GM21515 (cell line): ENCODE data around the gene GRIN3A.
A peak's percentile ranks its signal among the peaks of the same experiment; 100 is the strongest.
"Not testable (repeated sequence)": the region's sequence is repeated elsewhere in the genome, so short reads cannot be mapped to it uniquely, and the experiment has no call there.

Source experiments
- ATAC-seq: cut with Tn5 transposase; IDR thresholded peaks from one replicate; pipeline ENCODE4 v1.9.1; 2021; ENCODE audit not compliant: unreplicated experiment

Gene GRIN3A

DNA sequence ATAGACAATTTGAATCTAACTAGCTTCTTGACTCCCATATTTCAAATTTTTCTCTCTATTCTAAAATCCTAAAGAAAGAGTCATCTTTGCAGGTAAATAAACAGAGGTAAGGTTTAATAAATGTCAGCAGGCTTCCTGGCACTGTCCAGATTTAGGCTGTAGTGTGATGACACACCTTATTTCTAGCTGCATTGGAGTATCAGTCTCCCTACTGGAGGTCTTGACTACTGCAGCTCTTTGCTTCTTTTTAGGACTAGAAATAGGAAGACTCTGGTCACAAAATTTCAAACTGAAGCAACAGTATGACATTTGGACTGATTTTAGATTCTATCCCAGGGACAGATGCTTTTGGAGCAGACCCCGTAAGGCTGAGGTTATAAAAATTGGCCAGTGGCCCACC, 103.0 kb downstream of the GRIN3A start:
- ATAC-seq = no peak

DNA sequence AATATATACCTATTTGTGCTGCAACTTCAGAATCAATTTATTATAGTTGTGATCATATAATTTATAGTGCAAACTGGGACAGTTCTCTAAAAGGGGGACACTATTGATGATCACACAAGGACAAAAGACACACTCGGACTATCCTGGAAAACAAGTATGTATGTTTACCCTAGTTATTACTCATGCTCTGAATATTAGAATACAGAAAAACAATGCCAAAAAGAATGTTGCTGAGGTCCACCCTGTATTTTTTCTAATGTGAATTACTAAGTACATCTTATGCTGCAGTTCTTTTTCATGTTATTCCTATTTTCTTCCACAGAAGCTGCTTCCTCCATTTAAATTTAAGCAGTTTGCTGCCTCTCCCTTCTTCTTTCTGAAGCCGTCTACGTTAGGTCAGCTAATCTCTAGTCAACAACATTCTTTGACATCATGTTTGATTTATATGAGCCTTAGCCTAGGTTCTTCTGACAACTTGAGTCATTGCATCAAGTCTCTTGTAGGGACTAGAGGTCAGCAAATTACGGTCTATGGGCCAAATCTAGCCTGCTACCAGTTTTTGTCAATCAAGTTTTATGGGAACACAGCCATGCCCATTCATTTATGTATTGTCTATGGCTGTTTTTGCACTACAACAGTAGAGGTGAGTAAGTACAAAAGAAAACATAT, 103.6 kb downstream of the GRIN3A start:
- ATAC-seq = no peak

DNA sequence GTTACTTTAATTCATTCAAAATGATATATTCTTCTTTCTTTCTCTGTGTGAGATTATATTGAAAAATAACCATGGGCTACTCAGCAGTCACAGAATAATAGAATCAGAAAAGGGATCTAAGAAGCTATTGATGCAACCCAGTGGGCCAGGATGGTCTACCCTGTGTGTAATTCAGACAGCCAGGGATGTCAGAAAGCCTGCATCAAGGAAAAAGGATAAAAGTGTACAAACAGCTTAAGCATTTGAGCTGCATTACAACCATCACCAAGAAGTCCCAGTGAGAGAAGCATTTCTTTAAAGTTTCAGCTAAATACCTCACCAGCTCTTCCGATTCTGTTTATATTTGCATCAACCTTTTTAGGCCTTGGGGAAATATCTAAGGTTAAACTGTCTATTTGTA, 105.8 kb downstream of the GRIN3A start:
- ATAC-seq = no peak

DNA sequence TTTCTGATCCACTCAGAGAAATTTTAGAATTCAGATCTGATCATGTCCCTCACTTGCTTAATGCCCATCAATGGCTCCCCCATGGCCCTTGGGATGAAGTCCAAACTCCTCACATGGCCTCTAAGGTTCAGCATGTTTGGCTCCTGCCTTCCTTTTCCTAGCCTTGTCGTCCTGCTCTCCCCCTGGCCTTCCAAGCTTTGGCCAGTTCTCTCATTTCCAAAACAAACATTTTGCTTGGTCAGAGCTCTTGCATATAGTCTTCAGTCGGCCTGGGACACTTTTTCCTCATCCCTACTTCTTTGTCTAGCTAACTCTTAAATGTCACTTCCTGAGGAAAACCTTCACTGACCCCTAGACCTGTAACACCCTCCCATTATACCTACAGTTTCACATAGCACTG, 106.6 kb downstream of the GRIN3A start:
- ATAC-seq = no peak

DNA sequence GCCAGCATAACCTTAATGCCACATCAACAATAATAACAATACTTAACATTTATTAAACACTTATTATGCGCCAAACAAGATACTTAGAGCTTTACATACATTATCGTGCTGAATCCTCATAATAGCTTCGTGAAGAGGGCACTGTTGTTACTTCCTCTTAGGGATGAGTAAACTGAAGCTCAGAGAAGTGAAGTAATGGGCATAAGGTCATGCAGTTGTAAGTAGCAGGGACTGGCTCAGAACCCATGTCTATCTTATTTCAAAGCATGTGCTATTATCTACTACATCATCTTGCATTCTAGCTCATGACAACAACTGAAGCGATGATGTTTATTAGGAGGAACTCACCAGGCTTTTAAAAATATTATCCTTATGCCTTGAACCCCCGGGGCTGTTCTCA, 108.8 kb downstream of the GRIN3A start:
- ATAC-seq = no peak

DNA sequence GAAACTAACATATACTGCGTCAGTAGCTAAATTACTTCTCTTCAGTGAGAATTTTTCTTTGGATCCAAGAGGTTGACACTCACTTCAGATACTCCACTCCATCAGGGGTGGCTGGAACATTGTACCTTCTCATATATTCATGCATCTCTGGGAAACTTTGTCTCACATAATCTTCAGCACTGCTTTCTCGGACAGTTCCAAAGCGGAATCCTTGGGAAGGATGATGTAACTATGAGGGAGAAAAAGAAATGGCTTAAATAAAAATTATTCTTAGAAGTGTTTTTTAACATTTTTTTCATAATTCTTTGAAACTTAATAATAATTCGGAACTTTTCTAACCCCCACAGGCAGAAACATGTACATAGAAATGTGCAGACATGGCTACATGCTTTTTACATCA, 110.3 kb downstream of the GRIN3A start:
- no peak for ATAC-seq

DNA sequence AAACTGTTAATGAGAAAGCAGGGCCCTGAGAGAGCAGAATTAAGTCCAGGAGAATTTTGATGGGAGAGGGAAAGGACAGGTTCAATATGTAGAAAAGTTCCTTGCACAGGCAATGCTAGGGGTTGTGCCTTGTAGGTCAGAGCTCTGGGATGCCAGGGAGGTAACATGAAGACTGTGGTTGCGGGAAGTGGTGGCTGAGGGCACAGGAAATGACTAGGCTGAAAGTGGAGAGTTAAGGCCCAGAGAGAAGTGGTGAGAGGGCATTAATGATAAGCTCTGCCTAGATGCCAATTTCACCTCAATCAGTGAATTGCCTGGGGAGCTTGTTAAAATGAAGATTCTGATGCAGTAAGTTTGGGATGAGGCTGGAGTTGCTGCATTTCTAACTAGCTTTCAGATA, 112.2 kb downstream of the GRIN3A start:
- ATAC-seq = no peak

DNA sequence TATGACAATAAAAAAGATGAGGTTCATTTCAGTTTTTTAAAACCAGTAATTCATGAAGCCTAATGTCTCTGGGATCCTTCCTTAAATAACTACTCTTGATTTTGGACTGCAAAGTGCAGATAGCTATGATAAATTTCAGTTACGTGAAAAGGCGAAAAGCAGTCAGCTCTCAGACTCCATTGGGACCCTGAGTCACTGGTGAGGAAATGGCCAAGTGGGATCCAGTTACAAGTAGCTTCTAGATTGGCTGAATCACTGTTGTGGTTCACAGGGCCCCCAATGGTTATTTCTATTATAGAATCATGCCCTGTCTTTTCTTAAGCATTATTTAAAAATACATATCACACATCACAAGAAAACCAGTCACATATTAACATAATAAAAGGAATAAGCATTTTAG, 112.6 kb downstream of the GRIN3A start:
- ATAC-seq = no peak

DNA sequence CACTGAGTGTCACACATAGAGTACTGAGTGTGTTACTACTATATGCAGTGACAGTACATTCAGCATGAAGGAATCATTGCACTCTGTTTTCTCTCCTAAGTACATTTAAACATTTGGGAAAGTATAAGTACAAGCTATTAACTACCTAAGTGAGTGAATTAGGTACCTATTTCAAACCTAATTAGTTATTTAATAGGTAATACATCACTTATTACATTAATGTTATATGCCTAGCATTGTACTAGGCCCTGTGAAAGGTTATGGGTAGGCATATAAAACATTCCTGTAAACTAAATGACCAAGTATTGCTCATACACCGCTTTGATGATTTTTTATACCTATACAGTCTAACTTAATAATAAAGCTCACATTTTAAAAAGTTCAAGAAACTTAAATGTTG, 118.0 kb downstream of the GRIN3A start:
- no peak for ATAC-seq

DNA sequence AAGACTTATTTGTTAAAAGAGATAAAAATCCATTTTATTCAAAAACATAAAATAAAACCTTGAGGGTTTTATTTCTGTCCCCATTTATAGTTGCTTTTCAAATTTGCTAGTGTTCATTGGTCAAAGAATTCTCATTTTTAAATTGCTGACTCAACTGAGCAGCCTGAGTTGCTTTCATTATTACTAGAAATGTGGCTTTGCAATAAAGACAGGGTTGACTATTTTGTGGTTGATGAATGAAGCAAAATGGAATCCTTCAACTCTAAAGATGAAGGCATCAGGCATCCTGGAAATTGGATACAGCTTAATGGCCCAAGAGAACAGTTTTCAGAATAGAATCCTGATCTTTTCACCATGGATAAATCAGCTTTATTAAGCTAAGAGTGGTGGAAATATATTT, 119.7 kb downstream of the GRIN3A start:
- no peak for ATAC-seq

DNA sequence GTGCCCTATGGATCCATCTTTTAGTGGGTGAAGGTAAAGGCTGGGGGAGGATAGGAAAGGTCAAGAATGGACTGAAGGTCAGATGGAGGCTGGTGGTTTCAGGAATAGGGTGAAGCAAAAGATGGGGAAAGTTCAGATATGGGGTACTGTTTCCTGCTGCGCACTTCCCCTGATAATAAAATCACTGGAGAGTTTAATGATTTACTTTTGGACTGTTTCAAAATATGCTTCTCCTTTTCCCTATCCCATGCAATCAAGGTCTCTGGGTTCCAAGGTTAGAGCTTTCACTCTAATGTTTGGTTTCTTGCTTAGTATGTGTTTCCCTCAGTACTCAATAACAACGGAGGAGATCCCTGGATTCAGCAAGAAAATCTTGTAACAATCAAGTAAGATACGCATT, 132.9 kb downstream of the GRIN3A start:
- no peak for ATAC-seq

DNA sequence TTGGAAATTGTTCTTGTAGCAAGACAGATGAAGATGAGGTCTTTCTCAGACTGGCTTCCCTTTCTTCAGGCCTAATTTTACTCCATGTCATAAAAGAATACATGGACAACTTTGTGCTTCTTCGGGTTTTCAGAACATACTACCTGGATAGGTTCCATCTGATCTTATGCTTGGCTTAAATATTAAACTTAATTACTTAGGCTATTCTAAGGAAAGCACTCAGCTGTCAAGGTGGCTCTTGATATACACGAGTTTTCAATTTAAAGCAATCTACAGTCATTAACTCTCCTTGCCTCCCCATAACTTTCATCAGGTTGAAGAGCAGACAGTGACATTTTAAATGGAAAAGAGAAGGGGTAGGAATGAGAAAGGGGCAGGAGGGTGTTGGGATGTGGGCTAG, 134.2 kb downstream of the GRIN3A start:
- no peak for ATAC-seq

DNA sequence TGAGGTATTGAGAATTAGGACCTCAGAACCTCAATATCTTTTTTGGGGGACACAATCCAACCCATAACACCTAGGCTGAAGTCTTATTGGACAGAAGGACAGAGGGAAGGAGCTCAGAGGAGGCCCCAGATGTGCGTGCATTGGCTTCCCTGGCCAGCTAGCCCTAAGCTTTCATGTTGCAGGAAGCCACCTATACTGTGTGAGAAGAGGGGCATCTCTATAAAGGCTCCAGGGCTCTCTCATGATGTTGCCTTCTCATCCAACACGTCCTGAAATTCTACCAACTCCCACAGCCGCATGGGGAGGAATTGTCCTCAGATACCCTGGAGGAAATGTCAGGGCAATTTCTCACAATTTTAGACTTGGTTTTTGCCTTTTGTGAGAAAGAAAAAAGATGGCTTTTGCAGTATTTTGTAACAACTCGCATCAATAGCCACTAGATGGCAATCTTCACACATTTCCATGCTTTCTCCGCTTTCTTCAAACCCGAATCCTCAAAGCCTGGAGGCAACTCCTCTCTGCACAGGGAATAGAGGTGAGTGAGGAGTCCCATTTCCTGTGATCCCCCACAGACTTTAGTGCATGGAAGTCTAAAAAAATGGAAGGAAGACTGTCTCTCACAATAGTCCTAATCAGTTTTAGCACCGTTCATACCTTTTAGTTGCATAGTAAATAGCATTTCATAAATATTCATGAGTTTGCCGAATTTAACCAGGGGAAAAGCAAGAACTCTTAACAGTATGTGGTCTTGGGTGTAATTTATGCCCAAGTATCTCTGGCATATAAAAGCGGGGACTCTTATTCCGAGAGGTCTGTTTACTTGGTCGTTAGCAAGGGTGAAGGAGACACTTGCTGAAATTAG, 136.3 kb downstream of the GRIN3A start:
- peak; percentile 50 for ATAC-seq

DNA sequence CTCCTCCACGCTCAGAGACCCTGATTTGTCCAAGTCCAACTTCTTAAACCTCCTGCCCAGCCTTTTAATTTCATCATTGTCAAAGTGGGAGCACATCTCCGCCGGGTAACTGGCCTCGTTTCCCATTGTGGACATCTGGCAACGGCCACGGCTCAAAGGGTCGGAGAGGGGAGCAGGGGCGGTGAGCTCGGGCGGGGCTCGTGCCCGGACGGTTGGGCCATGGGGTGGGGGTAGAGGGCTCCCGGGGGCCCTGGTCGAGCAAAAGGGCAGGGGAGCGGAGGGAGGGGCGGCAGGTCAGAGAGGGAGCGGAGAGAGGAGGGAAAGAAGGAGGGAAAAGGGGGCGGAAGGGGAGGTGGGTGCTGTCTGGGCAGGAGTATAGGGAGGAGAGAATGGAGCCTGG, 143.7 kb downstream of the GRIN3A start, which contains the start of gene PPP3R2:
Gene PPP3R2 (minus strand): TSS at position 174 of the 400 bp plus-strand sequence. CDS start 48 bp downstream, at position 126.
- no peak for ATAC-seq

DNA sequence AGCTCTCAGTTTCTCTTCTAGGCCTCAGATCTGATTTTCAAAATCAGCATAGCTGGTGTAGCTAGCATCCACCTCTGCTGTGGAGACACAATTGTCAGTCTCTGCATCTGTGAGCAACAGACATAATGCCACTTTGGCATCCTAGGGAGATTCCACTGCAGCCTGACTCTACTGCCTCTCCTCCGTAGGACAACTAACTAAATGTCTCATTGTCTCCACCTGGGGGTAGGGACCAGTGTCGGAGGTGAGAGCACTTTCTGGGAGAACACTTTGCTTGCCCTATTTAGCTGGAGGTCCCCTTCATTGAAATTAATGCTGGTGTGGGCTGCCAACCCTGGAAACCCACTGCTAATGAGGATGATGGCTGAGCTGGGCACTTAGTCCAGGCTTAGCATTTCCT, 145.1 kb downstream of the GRIN3A start:
- no peak for ATAC-seq

DNA sequence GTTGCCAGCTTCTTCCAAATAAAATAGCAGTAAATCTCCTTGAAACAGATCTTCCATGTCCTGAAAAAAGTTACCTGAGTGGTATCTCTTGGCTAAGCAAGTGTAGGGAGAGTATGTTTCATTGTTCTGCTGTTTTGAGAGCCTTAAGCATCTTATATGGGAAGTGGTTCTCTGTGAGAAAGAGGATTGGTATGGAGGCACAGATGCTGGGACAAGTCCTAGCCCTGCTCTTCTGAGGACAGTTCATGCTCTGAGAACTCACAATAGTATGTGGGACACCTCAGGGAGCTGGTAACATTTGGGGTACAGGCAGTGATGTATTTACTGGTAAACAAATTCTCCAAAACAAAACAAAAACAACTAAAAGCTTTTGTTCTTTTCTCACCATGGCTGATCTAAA, 145.7 kb downstream of the GRIN3A start:
- ATAC-seq = no peak

DNA sequence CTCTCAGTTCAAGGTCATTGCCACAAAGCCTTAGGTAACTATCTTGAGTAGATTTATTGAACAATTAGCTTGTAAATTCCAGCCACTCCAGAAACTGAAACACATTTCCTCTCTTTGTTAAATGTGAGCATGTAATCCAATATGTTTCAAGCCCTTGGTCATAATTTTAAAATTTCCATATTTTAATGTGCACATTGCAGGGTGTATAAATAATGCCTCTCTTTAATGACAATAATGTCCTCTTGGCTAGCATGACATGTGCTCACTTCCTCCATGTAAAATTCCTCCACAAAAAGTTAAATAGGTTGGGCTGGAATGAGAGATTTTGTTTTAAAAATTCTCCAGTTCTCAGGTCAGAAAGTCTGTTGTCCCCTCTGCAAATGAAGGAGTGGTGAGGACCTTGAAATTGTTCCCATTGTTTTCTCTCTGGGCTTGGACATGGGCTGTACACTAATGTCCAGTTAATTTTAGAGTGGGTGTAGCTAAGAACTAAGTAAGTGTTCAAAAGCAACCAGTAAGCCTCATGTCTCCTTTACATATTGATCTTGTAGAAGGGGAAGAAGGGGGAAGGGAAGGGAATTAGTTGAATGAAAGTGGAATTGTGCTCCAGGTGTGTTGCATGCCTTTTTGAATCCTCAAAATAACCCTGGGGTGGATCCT, 146.5 kb downstream of the GRIN3A start:
- no peak for ATAC-seq

DNA sequence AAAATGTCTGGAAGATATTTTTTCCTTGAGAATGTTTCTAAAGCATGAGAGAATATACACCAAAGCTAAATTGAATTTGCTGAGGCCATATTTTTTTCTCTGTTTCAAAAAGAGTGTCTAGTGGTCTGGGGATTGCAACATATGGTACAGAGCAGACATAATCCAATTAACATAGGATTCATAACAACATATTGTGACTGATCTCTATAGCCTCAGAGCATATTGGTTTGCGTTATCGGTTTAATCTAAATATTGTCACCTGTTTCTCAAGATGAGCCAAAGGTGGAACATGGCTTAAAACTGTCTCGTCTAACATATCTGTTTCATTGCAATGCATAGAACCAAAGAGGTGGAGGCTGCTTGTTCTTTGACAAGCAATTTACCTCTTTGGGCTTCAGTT, 147.5 kb downstream of the GRIN3A start:
- ATAC-seq = no peak

DNA sequence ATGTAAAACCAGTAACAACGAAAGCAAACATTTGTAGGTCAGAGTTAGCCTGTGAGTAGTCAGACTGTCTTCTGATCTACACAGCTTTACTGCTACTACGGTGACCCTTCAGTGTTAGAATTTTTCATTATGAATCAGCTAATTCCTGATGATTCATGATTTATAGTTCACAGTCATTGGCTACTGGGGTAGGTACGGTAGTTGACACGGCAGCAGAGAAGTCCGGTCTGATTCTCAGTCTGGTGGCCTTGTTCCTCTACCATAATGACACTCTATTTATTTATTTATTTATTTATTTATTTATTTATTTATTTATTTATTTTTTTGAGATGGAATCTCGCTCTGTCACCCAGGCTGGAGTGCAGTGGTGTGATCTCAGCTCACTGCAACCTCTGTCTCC, 148.4 kb downstream of the GRIN3A start:
- ATAC-seq = not testable (repeated sequence)

DNA sequence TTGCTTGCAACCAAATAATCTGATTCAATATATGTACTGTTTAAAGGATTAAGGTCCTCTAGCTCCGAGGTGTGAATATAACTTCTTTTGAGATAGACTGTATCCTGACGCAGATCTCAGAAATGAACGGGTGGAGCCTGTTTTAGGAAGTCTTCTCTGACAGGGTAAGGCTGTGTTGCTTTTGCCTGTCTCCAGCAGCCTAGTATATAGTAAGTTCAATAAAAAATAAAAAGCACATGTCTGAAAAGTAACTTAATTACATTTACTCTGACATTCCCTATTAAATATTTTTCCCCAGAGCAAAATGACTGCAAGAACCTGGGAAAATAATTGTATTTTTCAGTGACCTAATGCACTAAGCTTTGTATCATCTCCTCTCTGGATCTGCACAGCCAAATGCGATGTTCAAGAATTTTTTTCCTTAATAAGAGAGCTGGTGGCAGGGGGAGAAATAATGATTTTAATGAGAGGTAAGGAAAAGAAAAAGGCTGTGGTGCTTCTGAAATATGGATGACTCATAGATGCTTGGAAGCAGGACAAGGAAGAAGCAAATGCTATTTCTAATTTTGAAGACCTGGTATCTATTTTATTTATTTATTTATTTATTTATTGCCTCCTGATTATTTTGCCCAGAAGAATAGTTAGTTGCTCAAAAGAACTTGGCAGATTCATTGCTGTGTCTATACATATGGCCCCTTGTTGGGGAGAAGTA, 151.0 kb downstream of the GRIN3A start:
- no peak for ATAC-seq

DNA sequence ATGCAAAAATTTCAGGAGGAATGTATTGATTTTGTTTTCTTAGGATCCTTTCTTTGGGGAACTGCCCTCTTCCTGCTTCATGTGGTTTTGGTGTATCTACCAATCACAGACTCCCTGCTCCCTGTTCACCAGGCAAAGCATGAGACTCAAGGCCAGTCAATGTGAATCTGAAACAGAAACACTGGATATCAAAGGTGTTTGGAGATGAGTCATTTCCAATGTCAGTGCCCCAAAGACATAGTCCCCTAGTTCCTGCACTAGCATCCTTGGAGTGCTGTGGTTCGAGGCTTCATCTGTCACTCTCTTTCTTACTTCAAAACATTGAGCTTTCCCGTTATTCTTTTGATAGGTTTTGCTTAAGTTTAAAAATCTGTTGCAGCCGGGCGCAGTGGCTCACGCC, 151.8 kb downstream of the GRIN3A start:
- ATAC-seq = peak; percentile 85
